Sigmoid colon (tissue), 7 donors: ENCODE results near the gene MRTFA. TPM values are rescaled to one million over a fixed set of nuclear protein-coding genes. Genes with fewer than 3 reads are reported as not detected.
"Not testable (repeated sequence)": the region's sequence is repeated elsewhere in the genome, so short reads cannot be mapped to it uniquely, and the experiment has no call there.

Experiments used
- DNase-seq: peaks from one replicate; pipeline ENCODE4 v3.0.0-alpha.2; 2019
- H3K27ac ChIP-seq, 4 donors: fragments of 200-600 bp; sonication (generic); one replicate each; pipeline ENCODE4 v1.5.1; 2016 to 2019; ENCODE audit warnings: mild to moderate bottlenecking in 1 of 4
- H3K27me3 ChIP-seq, 3 donors: fragments of 200-600 bp; sonication (generic); one replicate each; pipeline ENCODE4 v1.5.1; 2019; ENCODE audit warnings: mild to moderate bottlenecking in 1 of 3
- H3K36me3 ChIP-seq, 4 donors: fragments of 200-600 bp; sonication (generic); one replicate each; pipeline ENCODE4 v1.5.1; 2016 to 2019
- H3K4me1 ChIP-seq, 4 donors: fragments of 200-600 bp; sonication (generic); one replicate each; pipeline ENCODE4 v1.5.1; 2017 to 2019
- H3K4me3 ChIP-seq, 4 donors: fragments of 200-600 bp; sonication (generic); one replicate each; pipeline ENCODE4 v1.5.1; 2017 to 2019; ENCODE audit warnings: mild to moderate bottlenecking in 2 of 4, moderate library complexity in 1 of 4
- H3K9me3 ChIP-seq, 4 donors: fragments of 200-600 bp in 3 of 4; sonication (generic) in 3 of 4; one replicate each; pipeline versions ENCODE4 v1.5.1 to v1.6.1; 2013 to 2019
- CTCF ChIP-seq, 4 experiments: fragments of 450-650 bp in 3 of 4; fragments of 200-600 bp in 1 of 4; IDR thresholded peaks; one replicate each; pipeline ENCODE4 v1.5.1; 2016 to 2019; ENCODE audit warnings: antibody characterized with exemption in 4 of 4, mild to moderate bottlenecking in 3 of 4, moderate library complexity in 2 of 4
- EP300 ChIP-seq, 4 donors: sonication (generic); formaldehyde crosslinking; IDR thresholded peaks; one replicate each; pipeline ENCODE4 v1.6.1; 2017; ENCODE audit warnings: antibody characterized with exemption in 4 of 4
- POLR2A ChIP-seq, 2 donors: fragments of 450-650 bp; IDR thresholded peaks; one replicate each; pipeline ENCODE4 v1.6.1; 2016; ENCODE audit warnings: antibody characterized with exemption in 2 of 2, mild to moderate bottlenecking in 2 of 2, moderate library complexity in 2 of 2
- POLR2AphosphoS5 ChIP-seq, 4 donors: sonication (generic); formaldehyde crosslinking; IDR thresholded peaks; one replicate each; pipeline ENCODE4 v1.6.1; 2017; ENCODE audit warnings: antibody characterized with exemption in 4 of 4
- WGBS, 2 donors: extraction: QIAGEN DNeasy Blood & Tissue Kit; methylation state at CpG; one replicate each; pipeline ENCODE4 v1.1.7; 2013; 5-methylcytosine and 5-hydroxymethylcytosine counted together
- intact Hi-C: fragments of 100-400 bp; cut with DNase I; formaldehyde crosslinking; loops from one replicate; pipeline ENCODE4 v1.15.1; 2023
- polyA plus RNA-seq, 3 donors: library from polyadenylated mRNA; stranded (reverse); fragments of 200-250 nt; gene quantifications; one replicate each; pipeline ENCODE4 v1.2.3, GENCODE V29; 2013
- total RNA-seq, 4 donors: library from RNA; depleted of rRNA; stranded (reverse); fragments of >200 nt; gene quantifications; one replicate each; pipeline ENCODE4 v1.1.0, GENCODE V29; 2016
- donor health status: healthy with polysubstance abuse.
- donor health status: Bipolar disorder and iron deficiency.
- donor health status: healthy.

MRTFA gene
- total and polyA plus RNA-seq, 7 donors = 10.8 to 104 (median 29.2) TPM

DNA sequence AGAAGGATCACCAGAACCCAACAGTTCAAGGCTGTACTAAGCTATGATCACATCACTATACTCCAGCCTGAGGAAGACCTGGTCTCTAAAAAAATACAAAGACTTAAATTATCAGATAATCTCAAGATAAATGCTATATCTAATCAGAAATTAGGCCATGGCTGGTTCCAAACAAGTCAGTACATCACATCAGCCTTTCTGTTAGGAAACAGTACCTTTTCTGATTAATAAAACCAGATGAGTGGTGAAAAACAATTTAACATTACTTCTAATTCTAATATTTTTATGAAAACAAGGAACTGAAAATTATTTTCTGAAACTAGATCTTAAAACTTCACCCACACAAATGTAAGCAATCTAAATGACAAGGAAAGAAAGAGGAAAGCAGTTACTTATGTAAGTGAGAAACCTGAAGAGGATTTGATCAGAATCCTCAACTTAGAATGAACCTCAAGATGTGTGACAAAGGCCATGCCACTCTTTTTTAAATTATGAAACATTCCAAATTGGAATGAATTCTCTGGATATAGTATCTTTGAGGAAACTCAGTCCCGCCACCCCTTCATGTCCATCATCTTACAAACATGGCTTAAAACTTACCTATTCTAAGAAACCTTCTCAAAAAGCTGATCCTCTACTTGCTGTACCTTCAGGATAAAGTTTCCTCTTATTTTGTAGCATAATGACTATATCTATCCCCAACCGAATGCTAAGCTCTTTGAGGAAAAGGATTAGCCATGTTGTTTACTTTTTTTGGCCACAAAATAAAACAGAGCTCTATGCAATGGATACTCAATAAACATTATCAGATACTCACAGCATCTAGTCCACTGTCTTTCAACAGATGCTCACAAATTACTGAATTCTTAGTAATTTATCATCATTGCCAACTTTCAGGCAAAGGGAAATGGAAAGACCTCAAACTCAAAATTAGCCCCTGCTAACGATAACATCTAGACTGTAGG lies 132.0 kb downstream of the MRTFA start:
- H3K36me3 ChIP-seq = no peaks in the 10 kb centered on the region
- intact Hi-C loops = loop anchor here (5.0 kb wide), 1 partner anchor 133 kb away; the partner anchor contains the start of gene MRTFA
- no peak overlapping the region for H3K27ac ChIP-seq
- H3K27me3 ChIP-seq = no peaks in the 10 kb centered on the region
- H3K9me3 ChIP-seq = no peaks in the 10 kb centered on the region
- H3K4me1 ChIP-seq = peaks cover 0 to 55% (median 29%) of the 10 kb centered on the region in 4 donors
- DNase-seq = no peak
- H3K4me3 ChIP-seq = no peak overlapping the region
- no peak for TF ChIP-seq CTCF (IDR thresholded peaks at IDR 0.05)
- TF ChIP-seq EP300 (IDR thresholded peaks at IDR 0.05) = no peak
- TF ChIP-seq POLR2AphosphoS5 (IDR thresholded peaks at IDR 0.05) = no peak
- no peak for TF ChIP-seq POLR2A (IDR thresholded peaks at IDR 0.05)
- 58% methylated on average over 3 of the region's 3 CpGs for WGBS, 2 donors

- no peak overlapping the region for H3K27ac ChIP-seq
- H3K9me3 ChIP-seq = no peaks in the 10 kb centered on the region
- peaks cover 0 to 54% (median 29%) of the 10 kb centered on the region in 4 donors for H3K4me1 ChIP-seq
- TF ChIP-seq EP300 (IDR thresholded peaks at IDR 0.05) (no peak), POLR2A (IDR thresholded peaks at IDR 0.05) (no peak), POLR2AphosphoS5 (IDR thresholded peaks at IDR 0.05) (no peak), CTCF (IDR thresholded peaks at IDR 0.05) (no peak)
- WGBS, 2 donors = 86 to 97% methylated on average over 1 of the region's 1 CpG
- no peaks in the 10 kb centered on the region for H3K27me3 ChIP-seq
- no peak overlapping the region for H3K4me3 ChIP-seq
- DNase-seq = no peak
- H3K36me3 ChIP-seq = no peaks in the 10 kb centered on the region
- intact Hi-C loops = no loop called here
Measured at GRCh38 chr22:40502919-40503318, 133.6 kb downstream of the MRTFA start.

- H3K27me3 ChIP-seq, H3K36me3 ChIP-seq, DNase-seq, H3K9me3 ChIP-seq, H3K27ac ChIP-seq, H3K4me3 ChIP-seq, intact Hi-C loops: not testable (repeated sequence)
- WGBS, 2 donors = 89 to 93% methylated on average over 4 of the region's 5 CpGs
- peaks cover 0 to 42% (median 26%) of the 10 kb centered on the region in 4 donors for H3K4me1 ChIP-seq
Measured at GRCh38 chr22:40500465-40500786, 136.1 kb downstream of the MRTFA start.

DNA sequence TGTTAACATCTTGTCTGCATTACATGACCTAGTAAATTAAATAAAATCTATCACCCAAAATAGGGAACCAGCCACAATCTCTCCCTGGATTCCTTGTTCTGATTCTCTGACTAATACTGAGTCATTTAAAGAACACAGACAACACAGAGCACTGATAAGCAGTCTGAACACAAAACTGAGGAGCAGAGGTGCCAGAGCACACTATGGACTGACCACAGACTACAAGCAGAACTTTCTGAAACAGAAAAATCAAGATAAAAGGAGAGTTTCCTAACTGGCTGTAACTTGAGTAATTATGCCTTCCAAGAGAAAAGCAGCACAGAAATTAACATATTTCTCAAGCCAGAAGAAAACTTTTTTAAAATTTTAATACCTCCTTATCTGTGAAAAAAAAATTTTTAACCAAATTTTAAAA lies 137.3 kb downstream of the MRTFA start:
- intact Hi-C loops = no loop called here
- no peak for DNase-seq

More for the DNA sequence above, 137.3 kb downstream of the MRTFA start:
- TF ChIP-seq EP300 (IDR thresholded peaks at IDR 0.05) (no peak), CTCF (IDR thresholded peaks at IDR 0.05) (no peak), POLR2AphosphoS5 (IDR thresholded peaks at IDR 0.05) (peak in 1 of 4 donors; percentile 30), POLR2A (IDR thresholded peaks at IDR 0.05) (no peak)
- Histone ChIP-seq H3K36me3 (no peaks in the 10 kb centered on the region), H3K27ac (peak overlapping the region; percentile 53 to 66 (median 60)), H3K4me1 (peaks cover 0 to 39% (median 25%) of the 10 kb centered on the region in 4 donors), H3K27me3 (no peaks in the 10 kb centered on the region), H3K4me3 (no peak overlapping the region), H3K9me3 (no peaks in the 10 kb centered on the region)
